HepG2 (cell line): ENCODE measurements around the gene ARMC2. TPM values are rescaled to one million over a fixed set of nuclear protein-coding genes. Genes with fewer than 3 reads are reported as not detected.

Experiments used
- ATAC-seq: fragments of 200-7000 bp; cut with Tn5 transposase; 3 replicates; pipeline ENCODE4 v1.9.1; 2020; ENCODE audit warnings: mild to moderate bottlenecking, moderate library complexity
- BruUV-seq: library from RNA; stranded (reverse); fragments of 400-500 nt; replicated peaks from 2 replicates; lab custom pipeline; 2021; lab: Mats Ljungman, UMichigan
- CTCF ChIA-PET: fragments of 300-600 bp; formaldehyde crosslinking; extraction: SDS; loops from one replicate; lab custom pipeline; 2021; ENCODE audit warnings: low total read pairs, inconsistent platforms, low intra/inter-chr PET ratio; lab: Yijun Ruan, JAX
- POLR2A ChIA-PET: fragments of 350-600 bp; sonication (Branson Sonifier 250); formaldehyde crosslinking; loops from one replicate; lab custom pipeline; 2020; ENCODE audit warnings: antibody characterized with exemption, inconsistent platforms; lab: Yijun Ruan, JAX
- DNase-seq: peaks from one replicate; pipeline ENCODE4 v3.0.0-alpha.2; 2015; ENCODE audit warnings: low spot score
- FAIRE-seq: peaks from 3 replicates; lab custom pipeline; 2011; peaks lifted over from hg19 to GRCh38; lab: Jason Lieb, UNC
- H2AFZ ChIP-seq: one replicate; pipeline ENCODE4 v1.6.1; 2011; ENCODE audit warnings: low read length, inconsistent platforms
- H3K27ac ChIP-seq: fragments of 300-600 bp; 3 replicates; pipeline ENCODE4 v1.8.0; 2011; ENCODE audit warnings: mixed run types, mild to moderate bottlenecking, mixed read lengths, low read length, inconsistent platforms; ENCODE audit not compliant: insufficient read depth; ENCODE audit errors: extremely low read length
- H3K27me3 ChIP-seq, 2 experiments: fragments of 200-600 bp in 1 of 2; 2 replicates in 1 of 2; 3 replicates in 1 of 2; pipeline versions ENCODE4 v1.6.0 to v1.8.0; 2011; ENCODE audit warnings: low read length in 2 of 2, mild to moderate bottlenecking in 2 of 2, moderate library complexity in 2 of 2, inconsistent platforms in 1 of 2; ENCODE audit not compliant: insufficient read depth in 2 of 2, control insufficient read depth in 1 of 2
- H3K36me3 ChIP-seq, 2 experiments: fragments of 200-600 bp in 1 of 2; replicated peaks in 1 of 2; 2 replicates in 1 of 2; 3 replicates in 1 of 2; pipeline versions ENCODE4 v1.5.1 to v1.8.0; 2011; ENCODE audit warnings: low read length in 2 of 2, inconsistent platforms in 1 of 2; ENCODE audit not compliant: insufficient read depth in 2 of 2, control insufficient read depth in 1 of 2
- H3K4me1 ChIP-seq: 2 replicates; pipeline ENCODE4 v1.5.1; 2012; ENCODE audit warnings: low read length, inconsistent platforms; ENCODE audit not compliant: insufficient read depth
- H3K4me2 ChIP-seq: 2 replicates; pipeline ENCODE4 v1.6.0; 2011; ENCODE audit warnings: low read depth, low read length, inconsistent platforms
- H3K4me3 ChIP-seq, 3 experiments: fragments of 200-600 bp in 1 of 3; sonication (generic), shearing (Covaris generic) in 1 of 3; replicated peaks in 1 of 3; 2 replicates each; pipeline ENCODE4 v1.5.1; 2011 to 2016; ENCODE audit warnings: low read length in 3 of 3, inconsistent platforms in 2 of 3, low read depth in 2 of 3, mild to moderate bottlenecking in 2 of 3, control low read depth in 1 of 3, mixed read lengths in 1 of 3; ENCODE audit not compliant: insufficient read depth in 1 of 3
- H3K79me2 ChIP-seq: one replicate; pipeline ENCODE4 v1.6.1; 2011; ENCODE audit warnings: low read length, inconsistent platforms; ENCODE audit not compliant: insufficient read depth
- H3K9ac ChIP-seq: 2 replicates; pipeline ENCODE4 v1.6.0; 2011; ENCODE audit warnings: mild to moderate bottlenecking, low read depth, low read length, inconsistent platforms; ENCODE audit not compliant: insufficient read depth
- H3K9me3 ChIP-seq: 2 replicates; pipeline ENCODE4 v1.5.1; 2012; ENCODE audit warnings: mild to moderate bottlenecking, low read length
- H4K20me1 ChIP-seq: 2 replicates; pipeline ENCODE4 v1.6.0; 2011; ENCODE audit warnings: inconsistent platforms, mild to moderate bottlenecking, low read length, moderate library complexity; ENCODE audit not compliant: insufficient read depth
- ARID3A ChIP-seq: IDR thresholded peaks from 2 replicates; pipeline ENCODE4 v1.6.1; 2012; ENCODE audit warnings: low read depth, low read length, improper control_type of control experiment
- EZH2 ChIP-seq: conservative IDR thresholded peaks from 2 replicates; pipeline ENCODE4 v1.6.1; 2012; ENCODE audit warnings: mild to moderate bottlenecking, low read depth, low read length, moderate library complexity
- PAWR ChIP-seq: sonication (generic); formaldehyde crosslinking; IDR thresholded peaks from 2 replicates; pipeline ENCODE4 v1.4.0; 2020; ENCODE audit warnings: missing genetic modification reagents, mild to moderate bottlenecking, borderline replicate concordance
- POLR2AphosphoS5 ChIP-seq: IDR thresholded peaks from 2 replicates; pipeline ENCODE4 v1.6.1; 2012; ENCODE audit warnings: low read depth, low read length
- SATB2 ChIP-seq: sonication (generic); formaldehyde crosslinking; IDR thresholded peaks from 2 replicates; pipeline ENCODE4 v1.5.0; 2020; ENCODE audit warnings: missing genetic modification reagents
- TCF7 ChIP-seq: sonication (generic); IDR thresholded peaks from 2 replicates; pipeline ENCODE4 v1.6.1; 2016; ENCODE audit warnings: antibody characterized with exemption, low read depth
- ZNF547 ChIP-seq: sonication (generic); formaldehyde crosslinking; IDR thresholded peaks from 2 replicates; pipeline ENCODE4 v1.5.1; 2020; ENCODE audit warnings: mild to moderate bottlenecking, missing genetic modification reagents
- ZNF768 ChIP-seq: sonication (generic); formaldehyde crosslinking; IDR thresholded peaks from 2 replicates; pipeline ENCODE4 v1.4.0; 2020; ENCODE audit warnings: missing genetic modification reagents
- WGBS: methylation state at CpG from one replicate; pipeline ENCODE4 v1.1.6; 2017; ENCODE audit warnings: low lambda C conversion rate; 5-methylcytosine and 5-hydroxymethylcytosine counted together
- in situ Hi-C: cut with HindIII; loops from 2 replicates; pipeline ENCODE4 v1.10.0; 2017; ENCODE audit warnings: low pct_unique_long_range_greater_than_20kb; ENCODE audit not compliant: extremely low pct_ligation_motif_present
- intact Hi-C: fragments of 100-400 bp; cut with micrococcal nuclease; formaldehyde crosslinking; loops from one replicate; pipeline ENCODE4 v1.10.0; 2022; ENCODE audit not compliant: unreplicated experiment
- polyA plus RNA-seq, 8 experiments: library from polyadenylated mRNA; depleted of rRNA in 3 of 8; stranded (reverse) in 7 of 8; unstranded in 1 of 8; fragments of >200 nt; fragmentation: Illumina TruSeq in 4 of 8; extraction: Trizol in 4 of 8; gene quantifications; 2 replicates each; pipeline versions ENCODE4 v1.2.1 to v1.2.3, GENCODE V29; 2011 to 2016; ENCODE audit warnings: low read depth in 4 of 8, missing spikeins in 1 of 8, mixed read lengths in 1 of 8; ENCODE audit not compliant: insufficient read depth in 1 of 8
- total RNA-seq, 5 experiments: library from RNA; depleted of rRNA; stranded (reverse); fragments of >200 nt; fragmentation: Illumina TruSeq; extraction: Trizol; gene quantifications; 2 replicates each; pipeline ENCODE4 v1.2.3, GENCODE V29; 2016; ENCODE audit warnings: low read depth in 1 of 5
- TF ChIP-seq, protein P1 (sequence below): sonication (generic); formaldehyde crosslinking; IDR thresholded peaks from 2 replicates; pipeline ENCODE4 v1.4.0; 2020; ENCODE audit warnings: missing genetic modification reagents

The ARMC2 gene
- total and polyA plus RNA-seq, 2 of the 13 experiments (the other 11 are each of a cell fraction or from before 2014, with no cell fraction given), result 1.4 to 3.2 TPM

- WGBS, result 27% methylated on average over 2 of the region's 2 CpGs
- Histone ChIP-seq H3K4me3 (no peak overlapping the region), H2AFZ (no peak overlapping the region), H4K20me1 (no peaks in the 10 kb centered on the region), H3K4me2 (no peak overlapping the region), H3K9me3 (peaks cover 6% of the 10 kb centered on the region; the same call in 1 of the 2 replicates), H3K9ac (no peak overlapping the region), H3K36me3 (no peaks in the 10 kb centered on the region), H3K4me1 (no peaks in the 10 kb centered on the region), H3K27ac (no peak overlapping the region), H3K27me3 (peaks cover 0 to 3% of the 10 kb centered on the region in 2 experiments; a peak in 1 of 5 replicates), H3K79me2 (no peaks in the 10 kb centered on the region)
- ATAC-seq, result no peak
- POLR2A ChIA-PET, result no interaction called here
- no peak for FAIRE-seq
- intact Hi-C loops, result no loop called here
- in situ Hi-C loops, result no loop called here
- CTCF ChIA-PET, result no interaction called here
- DNase-seq, result no peak
- BruUV-seq, result no TSS peak
- TF ChIP-seq EZH2 (no peak), TCF7 (no peak), ZNF547 (no peak), PAWR (CRISPR knock-in tag) (no peak), SATB2 (CRISPR knock-in tag) (no peak), POLR2AphosphoS5 (no peak), ARID3A (no peak), ZNF768 (CRISPR knock-in tag) (no peak)
- TF ChIP-seq, protein P1, sequence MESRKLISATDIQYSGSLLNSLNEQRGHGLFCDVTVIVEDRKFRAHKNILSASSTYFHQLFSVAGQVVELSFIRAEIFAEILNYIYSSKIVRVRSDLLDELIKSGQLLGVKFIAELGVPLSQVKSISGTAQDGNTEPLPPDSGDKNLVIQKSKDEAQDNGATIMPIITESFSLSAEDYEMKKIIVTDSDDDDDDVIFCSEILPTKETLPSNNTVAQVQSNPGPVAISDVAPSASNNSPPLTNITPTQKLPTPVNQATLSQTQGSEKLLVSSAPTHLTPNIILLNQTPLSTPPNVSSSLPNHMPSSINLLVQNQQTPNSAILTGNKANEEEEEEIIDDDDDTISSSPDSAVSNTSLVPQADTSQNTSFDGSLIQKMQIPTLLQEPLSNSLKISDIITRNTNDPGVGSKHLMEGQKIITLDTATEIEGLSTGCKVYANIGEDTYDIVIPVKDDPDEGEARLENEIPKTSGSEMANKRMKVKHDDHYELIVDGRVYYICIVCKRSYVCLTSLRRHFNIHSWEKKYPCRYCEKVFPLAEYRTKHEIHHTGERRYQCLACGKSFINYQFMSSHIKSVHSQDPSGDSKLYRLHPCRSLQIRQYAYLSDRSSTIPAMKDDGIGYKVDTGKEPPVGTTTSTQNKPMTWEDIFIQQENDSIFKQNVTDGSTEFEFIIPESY, result no peak
Measured at GRCh38 chr6:108825326-108825725, 22.9 kb upstream of the ARMC2 start.
